ENCODE measurements around the gene UNK. TPM values are rescaled to one million over a fixed set of nuclear protein-coding genes. Genes with fewer than 3 reads are reported as not detected.

The UNK gene
- total and polyA plus RNA-seq, 9 of the 15 experiments (the other 6 are each of a cell fraction or from before 2014, with no cell fraction given): 12.8 to 38.6 (median 24.8) TPM

DNA sequence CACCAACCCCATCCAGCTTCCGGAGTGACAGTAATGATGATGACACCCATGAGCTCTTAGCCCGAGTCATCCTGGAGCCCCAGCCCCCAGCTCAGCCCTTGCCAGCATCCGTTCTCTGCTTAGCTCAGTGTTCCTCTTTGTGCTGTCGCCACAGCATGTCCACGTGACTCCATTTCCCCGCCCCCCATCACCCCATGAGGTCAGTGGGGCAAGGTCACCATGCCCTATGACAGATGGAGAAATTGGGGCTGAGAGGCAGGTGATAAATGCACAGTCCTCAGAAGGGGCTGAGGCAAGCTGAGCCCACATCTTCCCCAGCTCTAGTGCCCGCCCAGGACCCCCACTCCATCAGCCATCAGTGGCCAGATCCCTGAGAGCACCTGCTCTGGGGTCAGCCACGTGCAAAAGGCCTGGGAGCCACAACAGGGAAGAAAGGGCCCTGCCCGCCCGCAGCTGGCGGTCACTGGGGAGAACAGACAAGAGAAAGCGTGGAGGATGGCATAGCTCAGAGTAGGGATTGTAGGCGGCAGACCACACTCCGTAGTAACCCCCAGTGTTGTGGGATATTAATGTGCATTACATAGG is 46.3 kb upstream of the UNK start (continued):
- TF ChIP-seq MEIS2 (IDR thresholded peaks at IDR 0.05; ENCODE audit: partially characterized antibody): peak; percentile 4
- TF ChIP-seq, protein P1, sequence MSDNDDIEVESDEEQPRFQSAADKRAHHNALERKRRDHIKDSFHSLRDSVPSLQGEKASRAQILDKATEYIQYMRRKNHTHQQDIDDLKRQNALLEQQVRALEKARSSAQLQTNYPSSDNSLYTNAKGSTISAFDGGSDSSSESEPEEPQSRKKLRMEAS (CRISPR knock-in tag; IDR thresholded peaks at IDR 0.05): peak; percentile 58
- TF ChIP-seq NR2C2 (CRISPR knock-in tag; IDR thresholded peaks at IDR 0.05): no peak
- TF ChIP-seq NR2C2 (tag; IDR thresholded peaks at IDR 0.05): peak; percentile 67
- 0 out of 4 replicates have a peak, but pooled peaks of 1 of the 2 experiments have one; percentile 29 for TF ChIP-seq TRIM24 (IDR thresholded peaks at IDR 0.05)
- no peak for TF ChIP-seq RBM39 (optimal IDR thresholded peaks at IDR 0.05; ENCODE audit: low read depth, low read length)

DNA sequence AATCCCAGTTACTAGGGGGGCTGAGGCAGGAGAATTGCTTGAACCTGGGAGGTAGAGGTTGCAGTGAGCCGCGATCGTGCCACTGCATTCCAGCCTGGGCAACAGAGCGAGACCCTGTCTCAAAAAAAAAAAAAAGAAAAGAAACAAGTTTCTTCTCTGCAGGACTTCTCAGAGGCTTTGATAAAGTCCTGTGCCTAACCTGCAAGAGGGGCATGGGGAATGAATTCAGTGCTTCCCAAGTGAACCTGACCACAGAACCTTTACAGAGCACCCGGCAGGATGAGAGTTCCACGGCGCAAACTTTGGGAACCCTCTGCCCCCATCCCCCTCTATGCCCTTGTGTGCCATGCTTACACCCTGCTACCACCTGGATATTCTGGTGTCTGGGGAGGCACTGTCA is 45.4 kb upstream of the UNK start:
- WGBS (ENCODE audit: insufficient coverage, low coverage, missing lambda C conversion rate): 76% methylated on average over 6 of the region's 7 CpGs
- peaks cover 4% of the 10 kb centered on the region for H3K9me1 ChIP-seq (ENCODE audit: control insufficient read depth, insufficient read depth, low read length)

More for the DNA sequence above, 45.4 kb upstream of the UNK start:
- Histone ChIP-seq H3K36me3 (ENCODE audit: control insufficient read depth, insufficient read depth, low read length) (no peaks in the 10 kb centered on the region), H3K79me2 (ENCODE audit: control insufficient read depth, insufficient read depth, low read length) (no peaks in the 10 kb centered on the region), H3K4me1 (replicated peaks in 1 of 2; ENCODE audit: control insufficient read depth in 2 of 2, insufficient read depth in 2 of 2, low read length in 2 of 2) (peaks cover 0 to 48% of the 10 kb centered on the region in 2 experiments; a peak in 2 of 5 replicates), H3K4me2 (ENCODE audit: insufficient read depth, low read length) (no peak overlapping the region), H2AFZ (ENCODE audit: low read depth, low read length) (no peak overlapping the region), H3K9ac (ENCODE audit: insufficient read depth in 1 of 2, low read depth in 2 of 2, low read length in 2 of 2) (peak overlapping the region in 1 of 2 experiments; percentile 68; a peak in 2 of 4 replicates), H3K4me3 (no peak overlapping the region), H3K27me3 (ENCODE audit: control insufficient read depth in 2 of 2, insufficient read depth in 2 of 2, low read length in 2 of 2) (peaks cover 0 to 8% of the 10 kb centered on the region in 2 experiments; a peak in 2 of 5 replicates), H4K20me1 (replicated peaks; ENCODE audit: control insufficient read depth, insufficient read depth, low read length) (peaks cover 3% of the 10 kb centered on the region; the same call in 1 of the 2 replicates), H3K9me3 (replicated peaks; ENCODE audit: control insufficient read depth, insufficient read depth, low read depth, low read length) (no peaks in the 10 kb centered on the region), H3K27ac (ENCODE audit: extremely low read depth, low read depth, low read length) (no peak overlapping the region)
- intact Hi-C loops (cut with micrococcal nuclease): no loop called here
- in situ Hi-C loops (cut with MboI): no loop called here
- ChIA-PET CTCF (ENCODE audit: low intra/inter-chr PET ratio) (no interaction called here), POLR2A (interaction anchor here (1.2 to 1.4 kb wide), 3 partner anchors 10 to 63 kb away, joined by 3 to 7 read pairs (median 4); no protein-coding TSS in a partner anchor)
- FAIRE-seq (no peak), DNase-seq (ENCODE audit: extremely low read depth in 1 of 4, low spot score in 3 of 4) (no peak), ATAC-seq (no peak)
- peak; percentile 77 for TF ChIP-seq ZNF239 (CRISPR knock-in tag; IDR thresholded peaks at IDR 0.05)
- TF ChIP-seq ZNF263 (CRISPR knock-in tag; IDR thresholded peaks at IDR 0.05; ENCODE audit: borderline replicate concordance): no peak
- BruUV-seq (replicated peaks): no TSS peak
